WTC11 (cell line): ENCODE results near the gene DENND4B. TPM values are rescaled to one million over a fixed set of nuclear protein-coding genes. Genes with fewer than 3 reads are reported as not detected.

Source experiments
- ATAC-seq: fragments of 200-7000 bp; cut with Tn5 transposase; 2 replicates; pipeline ENCODE4 v1.10.0; 2021; ENCODE audit warnings: mild to moderate bottlenecking, moderate library complexity
- CTCF ChIA-PET: fragments of 300-600 bp; sonication (Branson Sonifier 250); formaldehyde crosslinking; loops from one replicate; lab custom pipeline; 2021; ENCODE audit warnings: antibody characterized with exemption; lab: Charles Lee
- POLR2A ChIA-PET: fragments of 350-600 bp; sonication (Branson Sonifier 250); formaldehyde crosslinking; loops from one replicate; lab custom pipeline; 2021; ENCODE audit warnings: antibody characterized with exemption; lab: Charles Lee
- DNase-seq: peaks from one replicate; pipeline ENCODE4 v3.0.0; 2021; ENCODE audit warnings: low spot score
- H3K27ac Mint-ChIP-seq: 2 replicates; pipeline ENCODE4 v1.8.0; 2021; ENCODE audit warnings: mixed read lengths
- H3K27me3 Mint-ChIP-seq: 2 replicates; pipeline ENCODE4 v1.8.0; 2021; ENCODE audit warnings: low read depth, mild to moderate bottlenecking, moderate library complexity, mixed read lengths
- H3K36me3 Mint-ChIP-seq: 2 replicates; pipeline ENCODE4 v1.8.0; 2021; ENCODE audit warnings: mixed read lengths
- H3K4me1 Mint-ChIP-seq: 2 replicates; pipeline ENCODE4 v1.8.0; 2022; ENCODE audit warnings: mixed read lengths
- H3K4me3 Mint-ChIP-seq: 2 replicates; pipeline ENCODE4 v1.8.0; 2021; ENCODE audit warnings: mild to moderate bottlenecking, moderate library complexity, mixed read lengths
- H3K9me3 Mint-ChIP-seq: 2 replicates; pipeline ENCODE4 v1.8.0; 2021; ENCODE audit warnings: mixed read lengths
- CDX4 ChIP-seq: fragments of 250-450 bp; sonication (Bioruptor Pico); IDR thresholded peaks from 2 replicates; pipeline ENCODE4 v1.9.0; 2021; ENCODE audit warnings: moderate library complexity, mild to moderate bottlenecking, inconsistent platforms, borderline replicate concordance
- CTCF ChIP-seq: fragments of 200-600 bp; IDR thresholded peaks from 2 replicates; pipeline ENCODE4 v1.8.0; 2022; ENCODE audit warnings: antibody characterized with exemption
- E2F4 ChIP-seq: sonication (generic); formaldehyde crosslinking; IDR thresholded peaks from 2 replicates; pipeline ENCODE4 v1.8.1; 2022; ENCODE audit warnings: low read depth, mild to moderate bottlenecking, moderate library complexity, missing genetic modification reagents, borderline replicate concordance
- HMGXB4 ChIP-seq: sonication (generic); formaldehyde crosslinking; IDR thresholded peaks from 2 replicates; pipeline ENCODE4 v1.8.1; 2023; ENCODE audit warnings: mild to moderate bottlenecking, moderate library complexity, missing genetic modification reagents
- IRF2 ChIP-seq: sonication (generic); formaldehyde crosslinking; IDR thresholded peaks from 2 replicates; pipeline ENCODE4 v1.8.0; 2022; ENCODE audit warnings: low read depth, missing genetic modification reagents, borderline replicate concordance
- KAT7 ChIP-seq: sonication (generic); formaldehyde crosslinking; IDR thresholded peaks from 2 replicates; pipeline ENCODE4 v1.8.1; 2023; ENCODE audit warnings: missing genetic modification reagents, mild to moderate bottlenecking, borderline replicate concordance
- MXD4 ChIP-seq: fragments of 250-450 bp; sonication (Bioruptor Pico); IDR thresholded peaks from 2 replicates; pipeline ENCODE4 v1.8.0; 2021; ENCODE audit warnings: mild to moderate bottlenecking, moderate library complexity, borderline replicate concordance
- PRDM15 ChIP-seq: sonication (generic); formaldehyde crosslinking; IDR thresholded peaks from 2 replicates; pipeline ENCODE4 v1.8.0; 2022; ENCODE audit warnings: missing genetic modification reagents
- RORB ChIP-seq: fragments of 250-450 bp; sonication (Bioruptor Pico); IDR thresholded peaks from 2 replicates; pipeline ENCODE4 v1.9.0; 2021; ENCODE audit warnings: mild to moderate bottlenecking
- SOX15 ChIP-seq: fragments of 250-450 bp; sonication (Bioruptor Pico); IDR thresholded peaks from 2 replicates; pipeline ENCODE4 v1.9.0; 2021; ENCODE audit warnings: mild to moderate bottlenecking
- TCF7 ChIP-seq: sonication (generic); formaldehyde crosslinking; IDR thresholded peaks from 2 replicates; pipeline ENCODE4 v1.8.0; 2022; ENCODE audit warnings: mild to moderate bottlenecking, low read depth, missing genetic modification reagents, moderate library complexity
- USF1 ChIP-seq: sonication (generic); formaldehyde crosslinking; IDR thresholded peaks from 2 replicates; pipeline ENCODE4 v1.8.0; 2022; ENCODE audit warnings: mild to moderate bottlenecking, missing genetic modification reagents
- ZNF138 ChIP-seq: sonication (generic); formaldehyde crosslinking; conservative IDR thresholded peaks from 2 replicates; pipeline ENCODE4 v1.8.1; 2022; ENCODE audit warnings: mild to moderate bottlenecking, moderate library complexity, missing genetic modification reagents
- ZNF219 ChIP-seq: sonication (generic); formaldehyde crosslinking; IDR thresholded peaks from 2 replicates; pipeline ENCODE4 v1.8.0; 2023; ENCODE audit warnings: missing genetic modification reagents, mild to moderate bottlenecking, borderline replicate concordance
- ZNF232 ChIP-seq: sonication (generic); formaldehyde crosslinking; IDR thresholded peaks from 2 replicates; pipeline ENCODE4 v1.8.0; 2022; ENCODE audit warnings: mild to moderate bottlenecking, missing genetic modification reagents
- ZNF263 ChIP-seq: sonication (generic); formaldehyde crosslinking; IDR thresholded peaks from 2 replicates; pipeline ENCODE4 v1.8.1; 2022; ENCODE audit warnings: low read depth, mild to moderate bottlenecking, moderate library complexity, missing genetic modification reagents
- total RNA-seq: library from RNA; stranded (reverse); gene quantifications from 3 replicates; pipeline ENCODE4 v1.2.3, GENCODE V29; 2021
- TF ChIP-seq, protein P1 (sequence below): sonication (generic); formaldehyde crosslinking; conservative IDR thresholded peaks from 2 replicates; pipeline ENCODE4 v1.8.1; 2023; ENCODE audit warnings: mild to moderate bottlenecking, low read depth, missing genetic modification reagents, moderate library complexity
- TF ChIP-seq, protein P2 (sequence below): sonication (generic); formaldehyde crosslinking; IDR thresholded peaks from 2 replicates; pipeline ENCODE4 v1.8.1; 2023; ENCODE audit warnings: mild to moderate bottlenecking, missing genetic modification reagents

DENND4B gene
- total RNA-seq, 1 experiment from 2014 or later: 93.1 TPM

DNA sequence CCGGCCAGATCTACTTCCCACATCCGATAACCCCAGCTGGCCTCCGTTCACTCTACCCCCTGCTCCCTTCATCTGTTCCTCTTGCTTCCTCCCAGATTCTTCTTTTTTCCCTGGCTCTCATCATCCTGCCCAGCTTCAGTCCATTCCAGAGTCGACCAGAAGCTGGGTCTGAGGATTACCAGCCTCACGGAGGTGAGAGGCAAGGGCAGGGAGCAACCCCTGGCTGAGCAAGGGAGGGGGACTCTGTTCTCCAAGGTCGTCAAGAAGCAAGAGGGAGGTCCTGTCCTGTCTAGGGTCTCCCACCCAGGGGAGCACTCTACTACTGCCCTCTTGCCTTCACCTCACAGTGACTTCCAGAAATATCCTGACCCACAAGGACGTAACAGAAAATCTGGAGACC is 27.0 kb upstream of the DENND4B start:
- 0 out of 2 replicates have a peak overlapping the region, but pooled peaks have one; percentile 56 for H3K27ac Mint-ChIP-seq
- no peaks in the 10 kb centered on the region for H3K27me3 Mint-ChIP-seq
- H3K36me3 Mint-ChIP-seq: peaks cover 31% of the 10 kb centered on the region
- DNase-seq (no peak), ATAC-seq (no peak)
- ChIA-PET CTCF (no interaction called here), POLR2A (no interaction called here)
- H3K4me3 Mint-ChIP-seq: no peak overlapping the region
- no peaks in the 10 kb centered on the region for H3K9me3 Mint-ChIP-seq
- peaks cover 31% of the 10 kb centered on the region for H3K4me1 Mint-ChIP-seq
- TF ChIP-seq CTCF: no peak
- TF ChIP-seq ZNF232 (CRISPR knock-in tag): no peak
- TF ChIP-seq RORB (CRISPR knock-in tag): no peak
- TF ChIP-seq, protein P1, sequence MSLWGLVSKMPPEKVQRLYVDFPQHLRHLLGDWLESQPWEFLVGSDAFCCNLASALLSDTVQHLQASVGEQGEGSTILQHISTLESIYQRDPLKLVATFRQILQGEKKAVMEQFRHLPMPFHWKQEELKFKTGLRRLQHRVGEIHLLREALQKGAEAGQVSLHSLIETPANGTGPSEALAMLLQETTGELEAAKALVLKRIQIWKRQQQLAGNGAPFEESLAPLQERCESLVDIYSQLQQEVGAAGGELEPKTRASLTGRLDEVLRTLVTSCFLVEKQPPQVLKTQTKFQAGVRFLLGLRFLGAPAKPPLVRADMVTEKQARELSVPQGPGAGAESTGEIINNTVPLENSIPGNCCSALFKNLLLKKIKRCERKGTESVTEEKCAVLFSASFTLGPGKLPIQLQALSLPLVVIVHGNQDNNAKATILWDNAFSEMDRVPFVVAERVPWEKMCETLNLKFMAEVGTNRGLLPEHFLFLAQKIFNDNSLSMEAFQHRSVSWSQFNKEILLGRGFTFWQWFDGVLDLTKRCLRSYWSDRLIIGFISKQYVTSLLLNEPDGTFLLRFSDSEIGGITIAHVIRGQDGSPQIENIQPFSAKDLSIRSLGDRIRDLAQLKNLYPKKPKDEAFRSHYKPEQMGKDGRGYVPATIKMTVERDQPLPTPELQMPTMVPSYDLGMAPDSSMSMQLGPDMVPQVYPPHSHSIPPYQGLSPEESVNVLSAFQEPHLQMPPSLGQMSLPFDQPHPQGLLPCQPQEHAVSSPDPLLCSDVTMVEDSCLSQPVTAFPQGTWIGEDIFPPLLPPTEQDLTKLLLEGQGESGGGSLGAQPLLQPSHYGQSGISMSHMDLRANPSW (CRISPR knock-in tag): no peak
- TF ChIP-seq ZNF138 (CRISPR knock-in tag): no peak
- no peak for TF ChIP-seq ZNF219 (CRISPR knock-in tag)
- no peak for TF ChIP-seq KAT7 (CRISPR knock-in tag)
- TF ChIP-seq PRDM15 (CRISPR knock-in tag): no peak
- TF ChIP-seq HMGXB4 (CRISPR knock-in tag): no peak
- TF ChIP-seq MXD4 (CRISPR knock-in tag): no peak

- ChIA-PET CTCF (no interaction called here), POLR2A (no interaction called here)
- no peak overlapping the region for H3K4me3 Mint-ChIP-seq
- peaks cover 31% of the 10 kb centered on the region for H3K36me3 Mint-ChIP-seq
- ATAC-seq (no peak), DNase-seq (no peak)
- peak overlapping the region; percentile 49; the same call in 1 of the 2 replicates for H3K27ac Mint-ChIP-seq
- H3K9me3 Mint-ChIP-seq: no peaks in the 10 kb centered on the region
- H3K27me3 Mint-ChIP-seq: no peaks in the 10 kb centered on the region
- TF ChIP-seq USF1: no peak
- peaks cover 27% of the 10 kb centered on the region for H3K4me1 Mint-ChIP-seq
Measured at GRCh38 chr1:153973071-153973470, 26.6 kb upstream of the DENND4B start.

DNA sequence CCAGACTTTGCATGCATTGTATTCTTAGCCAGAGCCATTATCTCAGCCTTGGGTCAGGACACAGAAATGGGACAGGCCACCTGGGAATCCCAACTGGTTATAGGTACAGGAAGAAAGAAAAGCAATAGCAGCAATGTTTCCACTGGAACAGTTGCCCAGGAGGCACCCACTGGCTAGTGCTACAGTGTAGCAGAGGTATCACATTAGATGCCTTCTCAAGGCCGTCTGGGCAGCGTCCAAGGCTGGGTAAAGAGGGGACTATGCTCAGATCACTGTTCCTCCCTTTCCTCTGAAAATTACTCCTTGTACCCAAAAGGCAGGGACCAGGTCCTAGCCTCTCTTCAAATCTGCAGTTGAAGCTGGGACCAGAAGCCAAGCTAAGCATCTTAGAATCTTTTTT is 23.8 kb upstream of the DENND4B start:
- DNase-seq (no peak), ATAC-seq (no peak)
- H3K27ac Mint-ChIP-seq: no peak overlapping the region
- H3K9me3 Mint-ChIP-seq: peaks cover 5% of the 10 kb centered on the region
- H3K4me1 Mint-ChIP-seq: peaks cover 28% of the 10 kb centered on the region
- TF ChIP-seq TCF7 (CRISPR knock-in tag) (no peak), E2F4 (CRISPR knock-in tag) (no peak), CDX4 (CRISPR knock-in tag) (no peak), RORB (CRISPR knock-in tag) (no peak), ZNF263 (no peak), IRF2 (CRISPR knock-in tag) (no peak), SOX15 (CRISPR knock-in tag) (no peak)
- TF ChIP-seq, protein P2, sequence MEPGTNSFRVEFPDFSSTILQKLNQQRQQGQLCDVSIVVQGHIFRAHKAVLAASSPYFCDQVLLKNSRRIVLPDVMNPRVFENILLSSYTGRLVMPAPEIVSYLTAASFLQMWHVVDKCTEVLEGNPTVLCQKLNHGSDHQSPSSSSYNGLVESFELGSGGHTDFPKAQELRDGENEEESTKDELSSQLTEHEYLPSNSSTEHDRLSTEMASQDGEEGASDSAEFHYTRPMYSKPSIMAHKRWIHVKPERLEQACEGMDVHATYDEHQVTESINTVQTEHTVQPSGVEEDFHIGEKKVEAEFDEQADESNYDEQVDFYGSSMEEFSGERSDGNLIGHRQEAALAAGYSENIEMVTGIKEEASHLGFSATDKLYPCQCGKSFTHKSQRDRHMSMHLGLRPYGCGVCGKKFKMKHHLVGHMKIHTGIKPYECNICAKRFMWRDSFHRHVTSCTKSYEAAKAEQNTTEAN (CRISPR knock-in tag): no peak
- TF ChIP-seq, all 79 proteins: peak for 0
- H3K27me3 Mint-ChIP-seq: no peaks in the 10 kb centered on the region
- ChIA-PET CTCF (no interaction called here), POLR2A (no interaction called here)
- no peak overlapping the region for H3K4me3 Mint-ChIP-seq
- peaks cover 27% of the 10 kb centered on the region for H3K36me3 Mint-ChIP-seq
